WERI-Rb-1 (cell line): ENCODE results near the gene RASGEF1B.

Experiments
- DNase-seq: peaks from one replicate; pipeline ENCODE4 v3.0.0-alpha.2; 2020
- H3K27ac ChIP-seq: fragments of 250-450 bp; sonication (Bioruptor Pico); 2 replicates; pipeline ENCODE4 v1.5.1; 2020; ENCODE audit warnings: mild to moderate bottlenecking, moderate library complexity
- H3K27me3 ChIP-seq: fragments of 250-450 bp; sonication (Bioruptor Pico); 2 replicates; pipeline ENCODE4 v1.5.1; 2021; ENCODE audit warnings: mild to moderate bottlenecking, low read depth, moderate library complexity; ENCODE audit not compliant: insufficient read depth, severe bottlenecking
- H3K36me3 ChIP-seq: fragments of 250-450 bp; sonication (Bioruptor Pico); 2 replicates; pipeline ENCODE4 v1.5.1; 2020; ENCODE audit warnings: mild to moderate bottlenecking, moderate library complexity
- H3K4me3 ChIP-seq: 2 replicates; pipeline ENCODE4 v1.5.1; 2011; ENCODE audit warnings: low read depth, mild to moderate bottlenecking, control low read depth, low read length
- H3K9me3 ChIP-seq: fragments of 250-450 bp; sonication (Bioruptor Pico); 2 replicates; pipeline ENCODE4 v1.5.1; 2021; ENCODE audit warnings: mild to moderate bottlenecking, moderate library complexity; ENCODE audit not compliant: severe bottlenecking
- TF ChIP-seq, protein P1 (sequence below): IDR thresholded peaks from 2 replicates; pipeline ENCODE4 v1.5.1; 2011; ENCODE audit warnings: low read depth, mild to moderate bottlenecking, control low read depth, inconsistent platforms, low read length

Gene RASGEF1B

DNA sequence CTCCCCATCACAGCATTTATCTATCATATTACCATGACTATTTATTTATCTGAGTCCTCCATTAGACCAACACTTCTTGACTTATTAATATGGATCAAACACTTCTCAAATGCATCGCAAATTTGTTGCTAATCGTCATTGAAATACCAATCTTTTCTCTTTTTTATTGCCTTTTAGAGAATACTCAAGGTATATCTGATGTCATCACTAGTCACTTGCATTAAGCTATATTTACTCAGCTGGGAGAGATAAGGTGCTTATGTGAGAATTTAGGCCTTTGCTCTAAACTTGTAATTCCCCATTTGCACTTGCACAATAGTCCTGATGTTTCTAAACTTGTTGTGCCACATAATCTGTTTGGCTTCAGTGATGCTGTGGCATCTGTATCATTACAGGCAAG is 95.0 kb downstream of the RASGEF1B start:
- Histone ChIP-seq H3K9me3 (no peaks in the 10 kb centered on the region), H3K27ac (no peak overlapping the region), H3K36me3 (no peaks in the 10 kb centered on the region), H3K27me3 (no peaks in the 10 kb centered on the region), H3K4me3 (no peak overlapping the region)
- no peak for DNase-seq
- TF ChIP-seq, protein P1, sequence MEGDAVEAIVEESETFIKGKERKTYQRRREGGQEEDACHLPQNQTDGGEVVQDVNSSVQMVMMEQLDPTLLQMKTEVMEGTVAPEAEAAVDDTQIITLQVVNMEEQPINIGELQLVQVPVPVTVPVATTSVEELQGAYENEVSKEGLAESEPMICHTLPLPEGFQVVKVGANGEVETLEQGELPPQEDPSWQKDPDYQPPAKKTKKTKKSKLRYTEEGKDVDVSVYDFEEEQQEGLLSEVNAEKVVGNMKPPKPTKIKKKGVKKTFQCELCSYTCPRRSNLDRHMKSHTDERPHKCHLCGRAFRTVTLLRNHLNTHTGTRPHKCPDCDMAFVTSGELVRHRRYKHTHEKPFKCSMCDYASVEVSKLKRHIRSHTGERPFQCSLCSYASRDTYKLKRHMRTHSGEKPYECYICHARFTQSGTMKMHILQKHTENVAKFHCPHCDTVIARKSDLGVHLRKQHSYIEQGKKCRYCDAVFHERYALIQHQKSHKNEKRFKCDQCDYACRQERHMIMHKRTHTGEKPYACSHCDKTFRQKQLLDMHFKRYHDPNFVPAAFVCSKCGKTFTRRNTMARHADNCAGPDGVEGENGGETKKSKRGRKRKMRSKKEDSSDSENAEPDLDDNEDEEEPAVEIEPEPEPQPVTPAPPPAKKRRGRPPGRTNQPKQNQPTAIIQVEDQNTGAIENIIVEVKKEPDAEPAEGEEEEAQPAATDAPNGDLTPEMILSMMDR: no peak
